Measurements from ENCODE around the gene CHD5. TPM values are rescaled to one million over a fixed set of nuclear protein-coding genes. Genes with fewer than 3 reads are reported as not detected.

The CHD5 gene
- total RNA-seq, 1 experiment from 2014 or later: not detected

DNA sequence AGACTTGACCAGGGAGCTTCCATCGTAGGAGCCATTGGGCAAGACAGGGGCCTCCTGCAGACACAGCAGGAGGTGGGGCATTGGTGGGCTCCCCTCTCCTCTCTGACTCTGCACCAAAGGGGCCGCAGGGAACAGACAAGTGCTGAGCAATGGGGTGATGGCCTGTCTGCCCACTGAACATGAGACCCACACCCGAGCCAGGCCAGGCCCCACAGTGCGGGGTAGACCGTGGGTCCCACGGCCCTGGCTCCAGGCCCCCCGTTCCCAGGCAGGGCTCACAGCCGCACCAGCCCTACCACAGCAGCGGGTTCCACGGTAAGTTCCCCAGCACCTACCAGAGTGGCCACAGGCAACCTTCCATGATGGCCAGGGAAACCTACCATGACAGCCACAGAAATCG is 45.9 kb downstream of the CHD5 start:
- no peak for DNase-seq (ENCODE audit: low read depth)

DNA sequence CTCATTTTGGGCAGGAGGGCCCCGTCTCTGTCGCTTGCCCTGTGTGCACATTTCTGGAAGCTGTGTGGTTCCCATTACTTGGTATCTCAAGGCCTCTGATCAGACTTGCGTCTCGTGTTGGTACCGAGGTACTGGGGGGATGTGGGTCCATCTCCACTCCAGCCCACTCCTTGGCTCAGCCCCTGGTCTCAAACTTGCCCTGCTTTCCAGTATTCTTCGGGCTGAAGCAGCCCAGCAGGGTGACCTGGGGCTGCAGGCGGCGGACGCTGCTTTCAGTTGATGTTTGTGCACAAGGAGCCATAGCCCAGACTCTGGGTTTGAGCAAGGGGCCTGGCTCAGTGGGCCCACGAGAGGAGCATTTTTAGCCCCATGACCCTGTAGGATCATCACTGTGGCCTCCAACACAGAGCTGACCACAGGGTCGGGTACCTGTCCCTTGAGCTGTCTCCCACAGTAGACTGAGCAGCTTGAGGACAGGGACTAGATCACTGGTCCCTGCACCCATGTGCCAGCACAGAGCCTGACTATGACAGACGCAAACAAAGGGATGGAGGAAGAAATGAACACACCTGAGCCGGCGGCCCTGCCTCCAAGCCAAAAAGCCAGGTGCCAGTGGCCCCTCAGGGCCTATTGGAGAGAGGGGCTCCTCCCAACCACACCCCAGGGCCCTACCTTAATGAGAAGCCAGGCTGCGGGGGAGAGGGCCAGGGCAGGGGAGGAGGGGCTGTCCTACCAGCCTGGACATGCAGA is 46.8 kb downstream of the CHD5 start:
- no peak for DNase-seq (ENCODE audit: low read depth)

DNA sequence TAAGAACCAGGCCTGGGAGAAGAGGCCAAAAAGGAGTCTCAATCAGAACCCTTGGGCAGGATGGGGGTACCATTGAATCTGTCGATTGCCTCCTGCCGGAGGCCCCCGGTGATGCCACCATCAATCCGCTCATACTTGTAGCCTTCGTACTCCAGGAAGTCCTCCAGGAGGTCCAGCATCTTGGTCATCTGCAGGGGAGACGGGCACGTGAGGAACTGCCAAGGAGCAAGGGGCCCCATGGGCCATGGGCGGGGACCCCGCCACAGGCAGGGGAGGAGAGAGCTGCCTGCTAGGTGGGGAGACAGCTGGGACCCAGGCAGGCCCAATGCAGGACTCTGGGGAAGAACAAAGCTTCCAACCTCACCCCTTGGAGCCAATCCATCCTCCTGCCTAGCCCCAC is 48.6 kb downstream of the CHD5 start:
- DNase-seq (ENCODE audit: low read depth): no peak

DNA sequence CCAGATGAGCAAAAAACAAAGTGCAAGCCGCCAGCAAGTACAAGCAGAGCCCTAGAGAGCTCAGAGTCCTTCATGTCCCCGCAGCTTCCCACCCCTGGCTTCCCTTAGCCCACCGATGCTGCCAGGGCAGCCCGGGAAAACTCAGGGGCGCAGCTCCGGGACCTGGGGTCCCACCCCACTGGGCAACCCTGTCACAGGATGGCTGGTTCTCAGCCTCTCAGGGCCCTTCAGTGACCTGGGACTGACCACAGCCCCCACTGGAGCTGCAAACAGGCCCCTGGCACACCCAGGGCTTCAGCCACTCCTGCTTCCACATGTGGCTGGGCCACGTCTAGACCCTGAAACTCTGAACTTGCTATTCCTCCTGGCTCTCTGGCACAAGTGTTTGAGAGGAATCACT is 49.5 kb downstream of the CHD5 start:
- no peak for DNase-seq (ENCODE audit: low read depth)

GRCh38 chr1:6130036-6130435 is 50.1 kb downstream of the CHD5 start:
- DNase-seq (ENCODE audit: low read depth): no peak

DNA sequence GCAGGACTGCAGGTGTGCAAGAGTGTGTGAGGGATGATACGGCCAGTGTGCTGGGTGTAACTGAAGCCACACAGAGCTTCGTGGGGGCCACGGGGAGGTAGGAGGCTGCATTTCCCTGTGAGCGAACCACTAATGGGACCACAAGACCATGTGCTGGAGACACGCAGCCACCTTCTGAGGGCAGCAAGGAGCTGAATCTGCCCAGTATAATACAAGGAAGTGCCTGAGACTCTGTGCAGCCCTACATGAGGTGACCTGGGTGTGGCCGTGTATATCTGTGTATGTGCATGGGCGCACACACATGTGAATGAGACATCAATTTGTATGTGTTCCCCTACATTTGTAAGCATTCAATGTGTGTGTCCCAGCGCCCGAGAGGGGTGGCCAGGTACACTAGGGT is 50.8 kb downstream of the CHD5 start:
- DNase-seq (ENCODE audit: low read depth): no peak

- no peak for DNase-seq (ENCODE audit: low read depth)
Observed at GRCh38 chr1:6128276-6129081, 51.6 kb downstream of the CHD5 start.

DNA sequence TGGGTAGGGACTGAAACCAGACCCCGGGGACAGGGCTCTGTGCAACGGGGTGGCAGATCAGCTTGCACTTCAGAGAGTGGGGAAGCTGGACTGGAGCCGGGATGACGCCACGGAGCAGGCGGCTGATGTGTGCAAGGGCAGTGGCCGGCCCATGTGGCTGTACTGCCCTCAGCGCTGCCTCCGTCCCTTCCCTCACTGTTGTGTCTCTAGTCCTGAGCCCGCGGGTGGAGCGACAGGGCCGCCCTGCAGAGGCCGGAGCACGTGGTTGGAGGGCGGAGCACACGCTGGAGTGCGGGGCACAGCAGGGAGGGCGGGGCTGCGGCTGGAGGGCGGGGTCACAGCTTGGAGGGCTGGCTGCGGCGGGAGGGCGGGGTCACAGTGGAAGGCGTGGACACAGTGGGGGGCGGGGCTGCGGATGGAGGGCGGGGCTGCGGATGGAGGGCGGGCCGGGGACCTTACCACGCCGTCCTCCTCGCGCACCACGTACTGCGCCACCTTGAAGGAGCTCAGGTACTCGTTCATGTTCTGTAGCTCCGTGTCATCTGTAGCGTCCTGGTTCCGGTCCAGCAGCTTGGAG is 52.4 kb downstream of the CHD5 start:
- DNase-seq (ENCODE audit: low read depth): peak; percentile 76

DNA sequence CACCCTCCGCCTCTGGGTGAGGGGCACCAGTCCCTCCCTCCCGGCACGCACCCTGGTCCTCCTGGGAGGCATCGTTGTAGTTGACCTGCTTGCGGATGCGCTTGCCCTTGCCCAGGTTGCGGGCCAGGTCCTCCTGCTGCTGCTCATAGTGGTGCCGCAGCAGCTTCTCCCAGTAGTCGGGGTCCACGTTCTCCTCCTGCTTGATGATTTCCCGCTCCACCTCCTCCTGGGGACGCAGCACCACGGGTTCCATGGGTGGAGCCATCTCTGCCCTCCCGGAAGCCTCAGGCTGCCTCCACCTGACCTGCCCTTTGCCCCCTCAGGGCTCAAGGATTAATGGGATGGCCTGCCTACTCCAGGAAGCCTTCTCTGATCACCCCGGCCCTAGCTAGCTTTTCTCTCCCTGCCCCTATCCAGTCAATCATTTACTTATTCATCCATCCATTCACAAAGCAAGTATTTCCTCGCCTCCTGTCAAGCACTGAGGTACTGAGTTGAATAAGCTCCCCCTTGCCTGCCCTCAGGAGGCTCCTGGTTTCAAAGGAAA is 53.5 kb downstream of the CHD5 start:
- no peak for DNase-seq (ENCODE audit: low read depth)

- DNase-seq (ENCODE audit: low read depth): no peak
Observed at GRCh38 chr1:6126028-6126427, 54.1 kb downstream of the CHD5 start.

GRCh38 chr1:6125366-6125765 is 54.8 kb downstream of the CHD5 start:
- no peak for DNase-seq (ENCODE audit: low read depth)

- DNase-seq (ENCODE audit: low read depth): no peak
Observed at GRCh38 chr1:6124746-6125365, 55.3 kb downstream of the CHD5 start.

- no peak for DNase-seq (ENCODE audit: low read depth)
Observed at GRCh38 chr1:6124341-6124740, 55.8 kb downstream of the CHD5 start.

DNA sequence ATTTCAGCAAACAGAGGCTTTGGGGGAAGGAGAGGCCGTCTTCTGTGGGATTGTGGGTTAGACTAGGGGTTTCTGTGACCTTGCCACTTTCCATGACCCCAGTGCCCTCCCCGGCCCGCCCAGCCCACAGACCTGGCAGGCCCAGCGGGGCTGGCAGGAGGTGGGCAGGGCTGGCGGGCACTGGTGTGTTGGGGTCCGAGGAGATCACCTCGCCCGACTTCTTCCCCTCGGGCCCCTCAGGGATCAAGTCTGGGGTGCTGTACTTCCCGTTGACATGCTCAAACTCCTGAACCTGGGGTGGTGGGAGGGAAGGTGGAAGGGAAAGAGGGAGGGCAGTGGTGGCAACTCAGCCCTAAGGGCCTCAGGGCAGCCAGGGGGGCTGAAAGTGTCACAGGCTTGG is 56.3 kb downstream of the CHD5 start:
- DNase-seq (ENCODE audit: low read depth): no peak

DNA sequence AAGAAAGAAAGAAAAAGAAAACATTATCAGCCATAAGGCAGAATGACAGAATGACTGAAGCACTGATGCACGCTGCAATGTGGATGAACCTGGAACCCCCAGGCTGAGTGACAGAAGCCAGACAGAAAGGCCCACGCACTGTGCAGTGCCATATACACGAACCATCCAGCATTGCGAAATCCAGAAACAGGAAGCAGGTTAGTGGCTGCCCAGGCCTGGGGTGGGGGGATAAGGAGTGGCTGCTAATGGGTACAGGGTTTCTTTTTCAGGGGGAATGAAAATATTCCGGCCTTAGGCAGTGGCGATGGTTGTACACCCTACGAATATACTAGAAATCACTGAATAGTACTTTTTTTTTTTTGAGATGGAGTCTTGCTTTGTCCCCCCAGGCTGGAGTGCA is 57.0 kb downstream of the CHD5 start:
- no peak for DNase-seq (ENCODE audit: low read depth)

- DNase-seq (ENCODE audit: low read depth): no peak
Observed at GRCh38 chr1:6121651-6122370, 58.3 kb downstream of the CHD5 start.

- DNase-seq (ENCODE audit: low read depth): no peak
Observed at GRCh38 chr1:6121021-6121421, 59.1 kb downstream of the CHD5 start.

- DNase-seq (ENCODE audit: low read depth): no peak
Observed at GRCh38 chr1:6118415-6118814, 61.7 kb downstream of the CHD5 start.

- no peak for DNase-seq (ENCODE audit: low read depth)
Observed at GRCh38 chr1:6117624-6118023, 62.5 kb downstream of the CHD5 start.

DNA sequence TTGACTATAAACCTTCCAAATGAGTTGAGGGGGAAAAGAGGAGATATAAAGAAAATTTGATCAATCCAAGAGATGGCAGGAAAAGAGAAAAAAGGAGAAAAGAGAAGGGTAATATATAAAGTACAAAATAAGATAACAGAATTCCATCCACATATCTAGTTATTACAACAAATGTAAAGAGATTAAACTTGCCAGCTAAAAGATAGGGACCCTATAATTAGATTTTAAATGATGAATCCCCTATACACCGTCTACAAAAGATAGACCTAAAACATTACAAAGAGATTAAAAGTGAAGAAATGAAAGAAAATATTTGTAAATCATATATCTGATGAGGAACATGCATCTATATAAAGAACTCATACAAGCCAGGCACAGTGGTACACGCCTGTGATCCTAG is 63.1 kb downstream of the CHD5 start:
- no peak for DNase-seq (ENCODE audit: low read depth)

- no peak for DNase-seq (ENCODE audit: low read depth)
Observed at GRCh38 chr1:6116137-6116536, 64.0 kb downstream of the CHD5 start.

- no peak for DNase-seq (ENCODE audit: low read depth)
Observed at GRCh38 chr1:6113745-6114144, 66.4 kb downstream of the CHD5 start.

Data from RPMI7951 (cell line).